DOHH2 (cell line): ENCODE measurements around the gene CCL5.

Source experiments
- EZH2phosphoT487 ChIP-seq: fragments of 200-600 bp; sonication (generic); IDR thresholded peaks from 2 replicates; pipeline ENCODE4 v1.6.1; 2017; ENCODE audit warnings: borderline replicate concordance, mild to moderate bottlenecking, antibody characterized with exemption, low read length, moderate library complexity, mixed read lengths
- TF ChIP-seq, protein P1 (sequence below): fragments of 200-600 bp; sonication (generic); IDR thresholded peaks from one replicate; pipeline ENCODE4 v1.5.1; 2014; ENCODE audit warnings: antibody characterized with exemption, mild to moderate bottlenecking, low read depth, low read length; ENCODE audit not compliant: poor library complexity, severe bottlenecking

- TF ChIP-seq, protein P1, sequence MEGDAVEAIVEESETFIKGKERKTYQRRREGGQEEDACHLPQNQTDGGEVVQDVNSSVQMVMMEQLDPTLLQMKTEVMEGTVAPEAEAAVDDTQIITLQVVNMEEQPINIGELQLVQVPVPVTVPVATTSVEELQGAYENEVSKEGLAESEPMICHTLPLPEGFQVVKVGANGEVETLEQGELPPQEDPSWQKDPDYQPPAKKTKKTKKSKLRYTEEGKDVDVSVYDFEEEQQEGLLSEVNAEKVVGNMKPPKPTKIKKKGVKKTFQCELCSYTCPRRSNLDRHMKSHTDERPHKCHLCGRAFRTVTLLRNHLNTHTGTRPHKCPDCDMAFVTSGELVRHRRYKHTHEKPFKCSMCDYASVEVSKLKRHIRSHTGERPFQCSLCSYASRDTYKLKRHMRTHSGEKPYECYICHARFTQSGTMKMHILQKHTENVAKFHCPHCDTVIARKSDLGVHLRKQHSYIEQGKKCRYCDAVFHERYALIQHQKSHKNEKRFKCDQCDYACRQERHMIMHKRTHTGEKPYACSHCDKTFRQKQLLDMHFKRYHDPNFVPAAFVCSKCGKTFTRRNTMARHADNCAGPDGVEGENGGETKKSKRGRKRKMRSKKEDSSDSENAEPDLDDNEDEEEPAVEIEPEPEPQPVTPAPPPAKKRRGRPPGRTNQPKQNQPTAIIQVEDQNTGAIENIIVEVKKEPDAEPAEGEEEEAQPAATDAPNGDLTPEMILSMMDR = no peak
- no peak for TF ChIP-seq EZH2phosphoT487
These were observed 37.5 kb upstream of the CCL5 start for GRCh38 chr17:35917519-35918213.
